Measurements from ENCODE around the gene PRR33.
"Not testable (repeated sequence)": the region's sequence is repeated elsewhere in the genome, so short reads cannot be mapped to it uniquely, and the experiment has no call there.

The PRR33 gene

GRCh38 chr11:1891831-1892115, at the start of gene PRR33:
Gene PRR33 (minus strand): TSS chr11:1891895. CDS start chr11:1890584, 1,311 bp downstream.
- DNase-seq, result no peak

GRCh38 chr11:1939788-1940187, 48.1 kb upstream of the PRR33 start:
- DNase-seq, result not testable (repeated sequence)

- peak in 1 of 2 donors; percentile 0 for DNase-seq
Observed at GRCh38 chr11:1939006-1939625, 47.4 kb upstream of the PRR33 start.

- DNase-seq, result peak in 1 of 2 donors; percentile 0
Observed at GRCh38 chr11:1938343-1939005, 46.8 kb upstream of the PRR33 start.

- peak in 1 of 2 donors; percentile 0 for DNase-seq
Observed at GRCh38 chr11:1937616-1938342, 46.1 kb upstream of the PRR33 start.

GRCh38 chr11:1936781-1937615, 45.3 kb upstream of the PRR33 start:
- DNase-seq, result peak in 1 of 2 donors; percentile 1

GRCh38 chr11:1936072-1936780, 44.5 kb upstream of the PRR33 start:
- DNase-seq, result no peak

- DNase-seq, result peak in 1 of 2 donors; percentile 0
Observed at GRCh38 chr11:1935156-1936071, 43.7 kb upstream of the PRR33 start.

- no peak for DNase-seq
Observed at GRCh38 chr11:1934335-1935155, 42.9 kb upstream of the PRR33 start.

GRCh38 chr11:1933416-1934334, 42.0 kb upstream of the PRR33 start:
- DNase-seq, result no peak

GRCh38 chr11:1932681-1933080, 41.0 kb upstream of the PRR33 start:
- no peak for DNase-seq

- DNase-seq, result no peak
Observed at GRCh38 chr11:1932105-1932480, 40.4 kb upstream of the PRR33 start.

GRCh38 chr11:1931341-1932104, 39.8 kb upstream of the PRR33 start:
- no peak for DNase-seq

GRCh38 chr11:1930462-1930830, 38.8 kb upstream of the PRR33 start:
- no peak for DNase-seq

GRCh38 chr11:1929621-1930461, 38.1 kb upstream of the PRR33 start:
- DNase-seq, result no peak

- DNase-seq, result no peak
Observed at GRCh38 chr11:1928891-1929541, 37.3 kb upstream of the PRR33 start.

GRCh38 chr11:1928470-1928890, 36.8 kb upstream of the PRR33 start:
- no peak for DNase-seq
